Uterus (tissue), 4 donors: Measurements from ENCODE around the gene GCK. TPM values are rescaled to one million over a fixed set of nuclear protein-coding genes. Genes with fewer than 3 reads are reported as not detected.

Experiments used
- DNase-seq, 2 donors: peaks; one replicate each; pipeline ENCODE4 v3.0.0-alpha.2; 2019 to 2020
- H3K27ac ChIP-seq, 2 donors: fragments of 200-600 bp; sonication (generic); 1 replicate in 1 of 2; 2 replicates in 1 of 2; pipeline ENCODE4 v1.5.1; 2016 to 2018
- H3K27me3 ChIP-seq, 2 donors: fragments of 200-600 bp; sonication (generic); one replicate each; pipeline ENCODE4 v1.5.1; 2018 to 2019; ENCODE audit warnings: control low read depth in 1 of 2
- H3K36me3 ChIP-seq, 2 donors: fragments of 200-600 bp; sonication (generic); one replicate each; pipeline ENCODE4 v1.5.1; 2019; ENCODE audit warnings: control low read depth in 1 of 2
- H3K4me1 ChIP-seq, 2 donors: fragments of 200-600 bp; sonication (generic); one replicate each; pipeline ENCODE4 v1.5.1; 2018 to 2019; ENCODE audit warnings: control low read depth in 1 of 2
- H3K4me3 ChIP-seq, 2 donors: fragments of 200-600 bp; sonication (generic); 1 replicate in 1 of 2; 2 replicates in 1 of 2; pipeline ENCODE4 v1.5.1; 2018 to 2019; ENCODE audit warnings: mild to moderate bottlenecking in 1 of 2
- H3K9me3 ChIP-seq, 2 donors: fragments of 200-600 bp; sonication (generic); one replicate each; pipeline ENCODE4 v1.5.1; 2019; ENCODE audit warnings: control low read depth in 1 of 2
- CTCF ChIP-seq, 4 experiments: fragments of 200-600 bp in 2 of 4; fragments of 450-650 bp in 2 of 4; sonication (generic) in 2 of 4; IDR thresholded peaks; one replicate each; pipeline ENCODE4 v1.5.1; 2016 to 2019; ENCODE audit warnings: antibody characterized with exemption in 4 of 4, mild to moderate bottlenecking in 2 of 4, moderate library complexity in 1 of 4
- POLR2A ChIP-seq, 2 donors: fragments of 450-650 bp; IDR thresholded peaks; one replicate each; pipeline ENCODE4 v1.6.1; 2016; ENCODE audit warnings: antibody characterized with exemption in 2 of 2, mild to moderate bottlenecking in 1 of 2, moderate library complexity in 1 of 2
- intact Hi-C: fragments of 100-400 bp; cut with DNase I; formaldehyde crosslinking; loops from one replicate; pipeline ENCODE4 v1.15.1; 2023; ENCODE audit warnings: low total_unique reads
- total RNA-seq, 4 donors: library from RNA; depleted of rRNA in 3 of 4; stranded (reverse); fragments of >200 nt in 3 of 4; gene quantifications; one replicate each; pipeline versions ENCODE4 v1.1.0 to v1.2.4, GENCODE V29; 2014 to 2023
- donor health status: DM: yes; HTN: yes; CAD: no.

Gene GCK
- total RNA-seq, 4 donors from 2014 or later: 0.29 to 2.6 (median 1.8) TPM; not detected in 1

- Histone ChIP-seq H3K4me3 (no peak overlapping the region), H3K36me3 (no peaks in the 10 kb centered on the region), H3K9me3 (no peaks in the 10 kb centered on the region), H3K4me1 (no peaks in the 10 kb centered on the region), H3K27me3 (no peaks in the 10 kb centered on the region), H3K27ac (no peak overlapping the region)
- TF ChIP-seq POLR2A (IDR thresholded peaks at IDR 0.05) (no peak), CTCF (IDR thresholded peaks at IDR 0.05) (peak; percentile 35 to 65 (median 55))
- no peak for DNase-seq
- intact Hi-C loops: no loop called here
Measured at GRCh38 chr7:44196450-44196872, 7.2 kb upstream of the GCK start.

- H3K36me3 ChIP-seq: no peaks in the 10 kb centered on the region
- no peaks in the 10 kb centered on the region for H3K9me3 ChIP-seq
- no peak overlapping the region for H3K27ac ChIP-seq
- H3K4me3 ChIP-seq: no peak overlapping the region
- no peaks in the 10 kb centered on the region for H3K27me3 ChIP-seq
- no peak for DNase-seq
- no peak for TF ChIP-seq CTCF (IDR thresholded peaks at IDR 0.05)
- TF ChIP-seq POLR2A (IDR thresholded peaks at IDR 0.05): no peak
- H3K4me1 ChIP-seq: no peaks in the 10 kb centered on the region
- intact Hi-C loops: no loop called here
Measured at GRCh38 chr7:44195889-44196288, 6.7 kb upstream of the GCK start.

GRCh38 chr7:44194562-44195145, 5.4 kb upstream of the GCK start:
- DNase-seq: no peak
- no peak overlapping the region for H3K27ac ChIP-seq
- H3K27me3 ChIP-seq: no peaks in the 10 kb centered on the region
- no peaks in the 10 kb centered on the region for H3K4me1 ChIP-seq
- H3K9me3 ChIP-seq: no peaks in the 10 kb centered on the region
- no peaks in the 10 kb centered on the region for H3K36me3 ChIP-seq
- intact Hi-C loops: no loop called here
- TF ChIP-seq POLR2A (IDR thresholded peaks at IDR 0.05): no peak
- no peak for TF ChIP-seq CTCF (IDR thresholded peaks at IDR 0.05)
- no peak overlapping the region for H3K4me3 ChIP-seq

- H3K36me3 ChIP-seq: no peaks in the 10 kb centered on the region
- H3K9me3 ChIP-seq: no peaks in the 10 kb centered on the region
- H3K27me3 ChIP-seq: no peaks in the 10 kb centered on the region
- no peaks in the 10 kb centered on the region for H3K4me1 ChIP-seq
- no peak for DNase-seq
- H3K4me3 ChIP-seq: no peak overlapping the region
- TF ChIP-seq POLR2A (IDR thresholded peaks at IDR 0.05): no peak
- TF ChIP-seq CTCF (IDR thresholded peaks at IDR 0.05): no peak
- intact Hi-C loops: no loop called here
- H3K27ac ChIP-seq: no peak overlapping the region
Measured at GRCh38 chr7:44194069-44194468, 4.8 kb upstream of the GCK start.

GRCh38 chr7:44193011-44193802, 4.0 kb upstream of the GCK start:
- no peaks in the 10 kb centered on the region for H3K4me1 ChIP-seq
- H3K27ac ChIP-seq: no peak overlapping the region
- DNase-seq: no peak
- H3K4me3 ChIP-seq: no peak overlapping the region
- H3K9me3 ChIP-seq: no peaks in the 10 kb centered on the region
- no peaks in the 10 kb centered on the region for H3K27me3 ChIP-seq
- TF ChIP-seq POLR2A (IDR thresholded peaks at IDR 0.05): no peak
- no peak for TF ChIP-seq CTCF (IDR thresholded peaks at IDR 0.05)
- intact Hi-C loops: no loop called here
- H3K36me3 ChIP-seq: no peaks in the 10 kb centered on the region
